HCT116 (cell line): ENCODE data around the gene WT1. TPM values are rescaled to one million over a fixed set of nuclear protein-coding genes. Genes with fewer than 3 reads are reported as not detected.

Experiments
- ATAC-seq: fragments of 200-7000 bp; cut with Tn5 transposase; 2 replicates; pipeline ENCODE4 v1.9.1; 2020; ENCODE audit warnings: mild to moderate bottlenecking, moderate library complexity
- BruUV-seq: library from RNA; stranded (reverse); fragments of 400-500 nt; replicated peaks from 2 replicates; lab custom pipeline; 2021; lab: Mats Ljungman, UMichigan
- CTCF ChIA-PET: fragments of 300-600 bp; sonication (Branson Sonifier 250); formaldehyde crosslinking; loops from one replicate; lab custom pipeline; 2021; ENCODE audit warnings: antibody characterized with exemption; lab: Charles Lee
- POLR2A ChIA-PET: fragments of 300-600, 350-600 bp; sonication (Branson Sonifier 250); formaldehyde crosslinking; loops from one replicate; lab custom pipeline; 2021; ENCODE audit warnings: antibody characterized with exemption; lab: Charles Lee
- RAD21 ChIA-PET, 2 experiments: fragments of 300-600 bp; sonication (Branson Sonifier 250); formaldehyde crosslinking; loops; one replicate each; lab custom pipeline; 2023; ENCODE audit warnings: low total read pairs in 2 of 2; ENCODE audit not compliant: uncharacterized antibody in 2 of 2, unreplicated experiment in 2 of 2, low non-redundant PET in 1 of 2; lab: Charles Lee
- DNase-seq: peaks from one replicate; pipeline ENCODE4 v3.0.0-alpha.2; 2010; ENCODE audit warnings: low read depth, low spot score
- H2AFZ ChIP-seq: fragments of 200-600 bp; shearing (Covaris generic), sonication (generic); 2 replicates; pipeline ENCODE4 v1.6.1; 2017; ENCODE audit warnings: low read depth, mixed run types, mixed read lengths, antibody characterized with exemption, low read length; ENCODE audit not compliant: poor library complexity, severe bottlenecking
- H3K27ac ChIP-seq: 2 replicates; pipeline ENCODE4 v1.5.1; 2012; ENCODE audit warnings: low read depth, low read length
- H3K27me3 ChIP-seq: fragments of 200-600 bp; sonication (generic); 2 replicates; pipeline ENCODE4 v1.6.1; 2016; ENCODE audit warnings: mixed run types, low read length, mixed read lengths; ENCODE audit not compliant: insufficient read depth
- H3K36me3 ChIP-seq, 2 experiments: fragments of 200-500 bp in 1 of 2; fragments of 200-600 bp in 1 of 2; sonication (Bioruptor generic) in 1 of 2; sonication (generic) in 1 of 2; 2 replicates each; pipeline versions ENCODE4 v1.5.1 to v1.6.1; 2014 to 2016; ENCODE audit warnings: low read length in 2 of 2, inconsistent platforms in 1 of 2, mixed read lengths in 1 of 2, mixed run types in 1 of 2; ENCODE audit not compliant: insufficient read depth in 2 of 2, control insufficient read depth in 1 of 2
- H3K4me1 ChIP-seq, 2 experiments: fragments of 200-600 bp in 1 of 2; sonication (generic) in 1 of 2; 2 replicates each; pipeline versions ENCODE4 v1.5.1 to v1.6.1; 2012 to 2017; ENCODE audit warnings: low read length in 2 of 2, inconsistent platforms in 1 of 2, mild to moderate bottlenecking in 1 of 2, mixed read lengths in 1 of 2, mixed run types in 1 of 2, moderate library complexity in 1 of 2; ENCODE audit not compliant: insufficient read depth in 2 of 2, control insufficient read depth in 1 of 2
- H3K4me2 ChIP-seq: fragments of 200-600 bp; sonication (generic); 2 replicates; pipeline ENCODE4 v1.6.1; 2017; ENCODE audit warnings: mixed run types, low read length, mixed read lengths
- H3K4me3 ChIP-seq, 2 experiments: fragments of 200-600 bp in 1 of 2; sonication (generic) in 1 of 2; replicated peaks in 1 of 2; 2 replicates each; pipeline ENCODE4 v1.5.1; 2011 to 2016; ENCODE audit warnings: low read length in 2 of 2, control low read depth in 1 of 2, low read depth in 1 of 2, mild to moderate bottlenecking in 1 of 2, mixed read lengths in 1 of 2, mixed run types in 1 of 2
- H3K79me2 ChIP-seq: fragments of 200-600 bp; sonication (generic); 2 replicates; pipeline ENCODE4 v1.6.1; 2017; ENCODE audit warnings: mild to moderate bottlenecking, mixed run types, low read length, moderate library complexity, mixed read lengths; ENCODE audit not compliant: insufficient read depth
- H3K9ac ChIP-seq: fragments of 200-600 bp; sonication (generic); 2 replicates; pipeline ENCODE4 v1.6.1; 2016; ENCODE audit warnings: low read length, mixed read lengths
- H3K9me2 ChIP-seq: fragments of 200-600 bp; sonication (generic), shearing (Covaris generic); 2 replicates; pipeline ENCODE4 v1.6.1; 2017; ENCODE audit warnings: mixed run types, mild to moderate bottlenecking, moderate library complexity; ENCODE audit not compliant: insufficient read depth
- H3K9me3 ChIP-seq, 2 experiments: fragments of 200-500 bp in 1 of 2; fragments of 200-600 bp in 1 of 2; sonication (Bioruptor generic) in 1 of 2; sonication (generic) in 1 of 2; 2 replicates each; pipeline ENCODE4 v1.6.1; 2014 to 2017; ENCODE audit warnings: low read length in 2 of 2, mixed read lengths in 2 of 2, inconsistent platforms in 1 of 2, low read depth in 1 of 2, mild to moderate bottlenecking in 1 of 2, mixed run types in 1 of 2, moderate library complexity in 1 of 2; ENCODE audit not compliant: control insufficient read depth in 1 of 2, insufficient read depth in 1 of 2
- H4K20me1 ChIP-seq: fragments of 200-600 bp; sonication (generic), shearing (Covaris generic); 2 replicates; pipeline ENCODE4 v1.6.1; 2017; ENCODE audit warnings: mixed run types, mild to moderate bottlenecking, moderate library complexity; ENCODE audit not compliant: insufficient read depth
- CEBPB ChIP-seq: IDR thresholded peaks from 2 replicates; pipeline ENCODE4 v1.6.1; 2012; ENCODE audit warnings: low read depth
- CTCF ChIP-seq, 3 experiments: fragments of 200-600 bp in 1 of 3; sonication (generic) in 1 of 3; IDR thresholded peaks in 2 of 3; conservative IDR thresholded peaks in 1 of 3; 2 replicates each; pipeline ENCODE4 v1.5.1; 2012 to 2017; ENCODE audit warnings: low read depth in 2 of 3, low read length in 2 of 3, antibody characterized with exemption in 1 of 3, borderline replicate concordance in 1 of 3, control low read depth in 1 of 3, mild to moderate bottlenecking in 1 of 3, mixed read lengths in 1 of 3, mixed run types in 1 of 3, moderate library complexity in 1 of 3; ENCODE audit not compliant: insufficient read depth in 1 of 3
- EGR1 ChIP-seq: IDR thresholded peaks from 2 replicates; pipeline ENCODE4 v1.6.1; 2012; ENCODE audit warnings: low read depth
- EZH2phosphoT487 ChIP-seq: fragments of 200-600 bp; IDR thresholded peaks from 2 replicates; pipeline ENCODE4 v1.6.1; 2018; ENCODE audit warnings: antibody characterized with exemption, borderline replicate concordance
- JUND ChIP-seq: IDR thresholded peaks from 2 replicates; pipeline ENCODE4 v1.6.1; 2012
- RAD21 ChIP-seq: IDR thresholded peaks from 2 replicates; pipeline ENCODE4 v1.6.1; 2012; ENCODE audit warnings: low read depth, mild to moderate bottlenecking
- intact Hi-C: fragments of 100-400 bp; cut with micrococcal nuclease; formaldehyde crosslinking; loops from 2 replicates; pipeline ENCODE4 v1.10.0; 2022
- total RNA-seq: library from RNA; stranded (reverse); gene quantifications from one replicate; pipeline ENCODE4 v1.2.1, GENCODE V29; 2021; ENCODE audit not compliant: unreplicated experiment

Gene WT1
- total RNA-seq, 1 experiment from 2014 or later: 0.07 TPM

- Histone ChIP-seq H3K9me2 (no peaks in the 10 kb centered on the region), H3K27me3 (no peaks in the 10 kb centered on the region; the same call in 1 of the 2 replicates), H3K9ac (no peak overlapping the region), H2AFZ (no peak overlapping the region), H3K4me2 (no peak overlapping the region), H3K27ac (no peak overlapping the region), H3K79me2 (no peaks in the 10 kb centered on the region), H4K20me1 (no peaks in the 10 kb centered on the region), H3K36me3 (no peaks in the 10 kb centered on the region), H3K4me3 (no peak overlapping the region), H3K9me3 (no peaks in the 10 kb centered on the region), H3K4me1 (no peaks in the 10 kb centered on the region)
- intact Hi-C loops: no loop called here
- no TSS peak for BruUV-seq
- ChIA-PET RAD21 (no interaction called here), POLR2A (no interaction called here), CTCF (no interaction called here)
- ATAC-seq (no peak), DNase-seq (no peak)
- TF ChIP-seq RAD21 (no peak), EGR1 (no peak), CEBPB (no peak)
Observed at GRCh38 chr11:32348502-32348901, 86.8 kb downstream of the WT1 start.

- H4K20me1 ChIP-seq: no peaks in the 10 kb centered on the region
- CTCF ChIA-PET: no interaction called here
- H3K4me2 ChIP-seq: no peak overlapping the region
- H3K9me3 ChIP-seq: no peaks in the 10 kb centered on the region
- RAD21 ChIA-PET: no interaction called here
- no peaks in the 10 kb centered on the region for H3K4me1 ChIP-seq
- intact Hi-C loops: no loop called here
- H3K27me3 ChIP-seq: no peaks in the 10 kb centered on the region; the same call in 1 of the 2 replicates
- H3K9me2 ChIP-seq: no peaks in the 10 kb centered on the region
- no peak for TF ChIP-seq CTCF (IDR thresholded peaks at IDR 0.05 in 2 of 3, conservative IDR thresholded peaks at IDR 0.05 in 1 of 3; ENCODE audit: borderline replicate concordance in 1 of 3, insufficient read depth in 1 of 3, low read depth in 2 of 3, low read length in 2 of 3)
- no peak for TF ChIP-seq JUND
- no peak for TF ChIP-seq EZH2phosphoT487
- TF ChIP-seq, all 23 proteins: peak for 0
- Histone ChIP-seq H3K4me3 (no peak overlapping the region), H2AFZ (no peak overlapping the region), H3K36me3 (no peaks in the 10 kb centered on the region), H3K79me2 (no peaks in the 10 kb centered on the region), H3K27ac (no peak overlapping the region), H3K9ac (no peak overlapping the region)
- no TSS peak for BruUV-seq
- ATAC-seq (no peak), DNase-seq (no peak)
- POLR2A ChIA-PET: no interaction called here
Observed at GRCh38 chr11:32344946-32345345, 90.4 kb downstream of the WT1 start.
